ENCODE data around the gene ORM1.
A peak's percentile ranks its signal among the peaks of the same experiment; 100 is the strongest.

- TF ChIP-seq CTCF (IDR thresholded peaks at IDR 0.05; ENCODE audit: low read length) = peak; percentile 91
- no peak for TF ChIP-seq EZH2 (IDR thresholded peaks at IDR 0.05; ENCODE audit: borderline replicate concordance, low read length)
Observed at GRCh38 chr9:114291064-114291474, 31.8 kb upstream of the ORM1 start.

Measured in OCI-LY1 (cell line).